ENCODE measurements around the gene TGFBI.
A peak's percentile ranks its signal among the peaks of the same experiment; 100 is the strongest.

Gene TGFBI

GRCh38 chr5:136057401-136058038, 28.7 kb downstream of the TGFBI start:
- DNase-seq (ENCODE audit: low read depth, low spot score), result no peak
- no peak overlapping the region for H3K4me3 ChIP-seq (ENCODE audit: low read length)

- DNase-seq (ENCODE audit: low read depth, low spot score), result no peak
- no peak overlapping the region for H3K4me3 ChIP-seq (ENCODE audit: low read length)
These were observed 29.5 kb downstream of the TGFBI start for GRCh38 chr5:136058039-136058971.

GRCh38 chr5:136058972-136059354, 30.2 kb downstream of the TGFBI start:
- no peak overlapping the region for H3K4me3 ChIP-seq (ENCODE audit: low read length)
- no peak for DNase-seq (ENCODE audit: low read depth, low spot score)

GRCh38 chr5:136060963-136061362, 32.2 kb downstream of the TGFBI start:
- DNase-seq (ENCODE audit: low read depth, low spot score), result no peak
- no peak overlapping the region for H3K4me3 ChIP-seq (ENCODE audit: low read length)

GRCh38 chr5:136061630-136062365, 33.0 kb downstream of the TGFBI start:
- no peak overlapping the region for H3K4me3 ChIP-seq (ENCODE audit: low read length)
- DNase-seq (ENCODE audit: low read depth, low spot score), result no peak

GRCh38 chr5:136062366-136063274, 33.8 kb downstream of the TGFBI start:
- DNase-seq (ENCODE audit: low read depth, low spot score), result peak; percentile 57

GRCh38 chr5:136063778-136064465, 35.1 kb downstream of the TGFBI start:
- no peak overlapping the region for H3K4me3 ChIP-seq (ENCODE audit: low read length)
- no peak for DNase-seq (ENCODE audit: low read depth, low spot score)

More at GRCh38 chr5:136062366-136063274, 33.8 kb downstream of the TGFBI start:
- no peak overlapping the region for H3K4me3 ChIP-seq (ENCODE audit: low read length)

GRCh38 chr5:136064510-136064909, 35.7 kb downstream of the TGFBI start:
- no peak overlapping the region for H3K4me3 ChIP-seq (ENCODE audit: low read length)
- DNase-seq (ENCODE audit: low read depth, low spot score), result no peak

GRCh38 chr5:136065588-136065987, 36.8 kb downstream of the TGFBI start:
- no peak for DNase-seq (ENCODE audit: low read depth, low spot score)
- H3K4me3 ChIP-seq (ENCODE audit: low read length), result no peak overlapping the region

GRCh38 chr5:136066661-136067271, 38.0 kb downstream of the TGFBI start:
- no peak overlapping the region for H3K4me3 ChIP-seq (ENCODE audit: low read length)
- no peak for DNase-seq (ENCODE audit: low read depth, low spot score)

- no peak for DNase-seq (ENCODE audit: low read depth, low spot score)
- no peak overlapping the region for H3K4me3 ChIP-seq (ENCODE audit: low read length)
These were observed 38.6 kb downstream of the TGFBI start for GRCh38 chr5:136067422-136067821.

- DNase-seq (ENCODE audit: low read depth, low spot score), result no peak
These were observed 41.9 kb downstream of the TGFBI start for GRCh38 chr5:136070486-136071285.

GRCh38 chr5:136073714-136074529, 45.1 kb downstream of the TGFBI start:
- DNase-seq (ENCODE audit: low read depth, low spot score), result no peak

More at GRCh38 chr5:136070486-136071285, 41.9 kb downstream of the TGFBI start:
- H3K4me3 ChIP-seq (ENCODE audit: low read length), result no peak overlapping the region

GRCh38 chr5:136075466-136075891, 46.7 kb downstream of the TGFBI start:
- DNase-seq (ENCODE audit: low read depth, low spot score), result no peak
- H3K4me3 ChIP-seq (ENCODE audit: low read length), result no peak overlapping the region

More at GRCh38 chr5:136073714-136074529, 45.1 kb downstream of the TGFBI start:
- H3K4me3 ChIP-seq (ENCODE audit: low read length), result no peak overlapping the region

- no peak for DNase-seq (ENCODE audit: low read depth, low spot score)
These were observed 47.3 kb downstream of the TGFBI start for GRCh38 chr5:136076067-136076466.

GRCh38 chr5:136076881-136077445, 48.2 kb downstream of the TGFBI start:
- no peak overlapping the region for H3K4me3 ChIP-seq (ENCODE audit: low read length)
- DNase-seq (ENCODE audit: low read depth, low spot score), result no peak

More at GRCh38 chr5:136076067-136076466, 47.3 kb downstream of the TGFBI start:
- H3K4me3 ChIP-seq (ENCODE audit: low read length), result no peak overlapping the region

Data from Jurkat, Clone E6-1 (cell line).